GM11168 (cell line): ENCODE results near the gene ARHGAP20.
"Not testable (repeated sequence)": the region's sequence is repeated elsewhere in the genome, so short reads cannot be mapped to it uniquely, and the experiment has no call there.

ENCODE experiments used
- in situ Hi-C: fragments of 300-500 bp; cut with MboI; formaldehyde crosslinking; loops from one replicate; pipeline ENCODE4 v1.12.0; 2022; ENCODE audit warnings: low sequenced_read_pairs; ENCODE audit not compliant: unreplicated experiment

The ARHGAP20 gene

GRCh38 chr11:110621826-110622225, 90.4 kb downstream of the ARHGAP20 start:
- in situ Hi-C loops, result no loop called here

- in situ Hi-C loops, result not testable (repeated sequence)
Measured at GRCh38 chr11:110619366-110619765, 92.9 kb downstream of the ARHGAP20 start.

GRCh38 chr11:110614031-110614430, 98.2 kb downstream of the ARHGAP20 start:
- in situ Hi-C loops, result no loop called here

- in situ Hi-C loops, result no loop called here
Measured at GRCh38 chr11:110613197-110613918, 98.9 kb downstream of the ARHGAP20 start.

GRCh38 chr11:110606415-110606814, 105.8 kb downstream of the ARHGAP20 start:
- in situ Hi-C loops, result no loop called here

- in situ Hi-C loops, result no loop called here
Measured at GRCh38 chr11:110601936-110602335, 110.3 kb downstream of the ARHGAP20 start.

GRCh38 chr11:110600322-110600721, 111.9 kb downstream of the ARHGAP20 start:
- in situ Hi-C loops, result no loop called here

GRCh38 chr11:110599207-110599606, 113.0 kb downstream of the ARHGAP20 start:
- in situ Hi-C loops, result no loop called here

- in situ Hi-C loops, result no loop called here
Measured at GRCh38 chr11:110598725-110599124, 113.5 kb downstream of the ARHGAP20 start.

- in situ Hi-C loops, result no loop called here
Measured at GRCh38 chr11:110587972-110588371, 124.3 kb downstream of the ARHGAP20 start.

- in situ Hi-C loops, result no loop called here
Measured at GRCh38 chr11:110587129-110587528, 125.1 kb downstream of the ARHGAP20 start.

- in situ Hi-C loops, result no loop called here
Measured at GRCh38 chr11:110584150-110584549, 128.1 kb downstream of the ARHGAP20 start.

- in situ Hi-C loops, result no loop called here
Measured at GRCh38 chr11:110582728-110583432, 129.4 kb downstream of the ARHGAP20 start.

GRCh38 chr11:110580571-110580970, 131.7 kb downstream of the ARHGAP20 start:
- in situ Hi-C loops, result no loop called here

- in situ Hi-C loops, result no loop called here
Measured at GRCh38 chr11:110573411-110573810, 138.8 kb downstream of the ARHGAP20 start.

GRCh38 chr11:110571081-110571720, 141.0 kb downstream of the ARHGAP20 start:
- in situ Hi-C loops, result no loop called here

- in situ Hi-C loops, result no loop called here
Measured at GRCh38 chr11:110566577-110566976, 145.7 kb downstream of the ARHGAP20 start.

GRCh38 chr11:110565357-110566336, 146.6 kb downstream of the ARHGAP20 start:
- in situ Hi-C loops, result no loop called here

- in situ Hi-C loops, result no loop called here
Measured at GRCh38 chr11:110564676-110565356, 147.4 kb downstream of the ARHGAP20 start.

GRCh38 chr11:110544779-110545178, 167.5 kb downstream of the ARHGAP20 start:
- in situ Hi-C loops, result no loop called here
